Stimulated activated naive CD8-positive, alpha-beta T cell treated with anti-CD3 and anti-CD28 coated beads, Interleukin-15, Interleukin-2, amounts not matched to agents 100 ng/mL and 50 ng/mL, for 24 hours (primary cell): Measurements from ENCODE around the gene CHRNE.
"Not testable (repeated sequence)": the region's sequence is repeated elsewhere in the genome, so short reads cannot be mapped to it uniquely, and the experiment has no call there.

Experiments used
- H3K27ac Mint-ChIP-seq: one replicate; pipeline ENCODE4 v1.8.0; 2021; ENCODE audit warnings: mild to moderate bottlenecking, mixed read lengths
- H3K27me3 Mint-ChIP-seq: one replicate; pipeline ENCODE4 v1.8.0; 2021; ENCODE audit warnings: mixed read lengths
- H3K36me3 Mint-ChIP-seq: one replicate; pipeline ENCODE4 v1.8.0; 2021; ENCODE audit warnings: low read depth, mixed read lengths
- H3K4me1 Mint-ChIP-seq: one replicate; pipeline ENCODE4 v1.8.0; 2021; ENCODE audit warnings: low read depth, mixed read lengths
- H3K4me3 Mint-ChIP-seq: one replicate; pipeline ENCODE4 v1.8.0; 2021; ENCODE audit warnings: mild to moderate bottlenecking, mixed read lengths
- H3K9me3 Mint-ChIP-seq: one replicate; pipeline ENCODE4 v1.8.0; 2021; ENCODE audit warnings: mixed read lengths

CHRNE gene

GRCh38 chr17:4863321-4863720 is 39.6 kb downstream of the CHRNE start:
- Mint-ChIP-seq H3K4me1 (peaks cover 3% of the 10 kb centered on the region), H3K9me3 (no peaks in the 10 kb centered on the region), H3K27me3 (no peaks in the 10 kb centered on the region), H3K4me3 (no peak overlapping the region), H3K36me3 (peaks cover 4% of the 10 kb centered on the region), H3K27ac (no peak overlapping the region)

- Mint-ChIP-seq H3K36me3 (peaks cover 4% of the 10 kb centered on the region), H3K27ac (no peak overlapping the region), H3K4me3 (no peak overlapping the region), H3K27me3 (no peaks in the 10 kb centered on the region), H3K4me1 (peaks cover 3% of the 10 kb centered on the region), H3K9me3 (no peaks in the 10 kb centered on the region)
These were observed 40.2 kb downstream of the CHRNE start for GRCh38 chr17:4862720-4863119.

GRCh38 chr17:4861052-4861451 is 41.8 kb downstream of the CHRNE start:
- H3K36me3 Mint-ChIP-seq: peaks cover 12% of the 10 kb centered on the region
- H3K4me3 Mint-ChIP-seq: no peak overlapping the region
- H3K9me3 Mint-ChIP-seq: no peaks in the 10 kb centered on the region
- no peak overlapping the region for H3K27ac Mint-ChIP-seq
- H3K27me3 Mint-ChIP-seq: no peaks in the 10 kb centered on the region
- H3K4me1 Mint-ChIP-seq: peaks cover 3% of the 10 kb centered on the region

- Mint-ChIP-seq H3K4me3 (no peak overlapping the region), H3K27ac (no peak overlapping the region), H3K9me3 (no peaks in the 10 kb centered on the region), H3K4me1 (peaks cover 3% of the 10 kb centered on the region), H3K27me3 (no peaks in the 10 kb centered on the region), H3K36me3 (peaks cover 14% of the 10 kb centered on the region)
These were observed 42.2 kb downstream of the CHRNE start for GRCh38 chr17:4860651-4861050.

- H3K4me1 Mint-ChIP-seq: peaks cover 3% of the 10 kb centered on the region
- no peaks in the 10 kb centered on the region for H3K9me3 Mint-ChIP-seq
- H3K27ac Mint-ChIP-seq: no peak overlapping the region
- peaks cover 14% of the 10 kb centered on the region for H3K36me3 Mint-ChIP-seq
- no peak overlapping the region for H3K4me3 Mint-ChIP-seq
- no peaks in the 10 kb centered on the region for H3K27me3 Mint-ChIP-seq
These were observed 42.9 kb downstream of the CHRNE start for GRCh38 chr17:4859816-4860625.

- Mint-ChIP-seq H3K36me3 (peaks cover 14% of the 10 kb centered on the region), H3K27ac (no peak overlapping the region), H3K4me1 (peaks cover 3% of the 10 kb centered on the region), H3K4me3 (no peak overlapping the region), H3K27me3 (no peaks in the 10 kb centered on the region), H3K9me3 (no peaks in the 10 kb centered on the region)
These were observed 44.0 kb downstream of the CHRNE start for GRCh38 chr17:4858882-4859260.

GRCh38 chr17:4858068-4858881 is 44.6 kb downstream of the CHRNE start:
- peaks cover 14% of the 10 kb centered on the region for H3K36me3 Mint-ChIP-seq
- no peak overlapping the region for H3K4me3 Mint-ChIP-seq
- no peaks in the 10 kb centered on the region for H3K27me3 Mint-ChIP-seq
- H3K4me1 Mint-ChIP-seq: peaks cover 3% of the 10 kb centered on the region
- no peaks in the 10 kb centered on the region for H3K9me3 Mint-ChIP-seq
- no peak overlapping the region for H3K27ac Mint-ChIP-seq

- peaks cover 15% of the 10 kb centered on the region for H3K36me3 Mint-ChIP-seq
- H3K27ac Mint-ChIP-seq, H3K27me3 Mint-ChIP-seq, H3K9me3 Mint-ChIP-seq, H3K4me1 Mint-ChIP-seq, H3K4me3 Mint-ChIP-seq: not testable (repeated sequence)
These were observed 45.6 kb downstream of the CHRNE start for GRCh38 chr17:4857347-4857746.

GRCh38 chr17:4856937-4857314 is 46.0 kb downstream of the CHRNE start:
- Mint-ChIP-seq H3K4me1 (peaks cover 9% of the 10 kb centered on the region), H3K9me3 (peaks cover 5% of the 10 kb centered on the region), H3K36me3 (peaks cover 20% of the 10 kb centered on the region), H3K27me3 (no peaks in the 10 kb centered on the region), H3K4me3 (no peak overlapping the region), H3K27ac (no peak overlapping the region)

- H3K4me3 Mint-ChIP-seq: no peak overlapping the region
- H3K4me1 Mint-ChIP-seq: peaks cover 10% of the 10 kb centered on the region
- H3K9me3 Mint-ChIP-seq: peaks cover 6% of the 10 kb centered on the region
- H3K36me3 Mint-ChIP-seq: peaks cover 21% of the 10 kb centered on the region
- no peaks in the 10 kb centered on the region for H3K27me3 Mint-ChIP-seq
- no peak overlapping the region for H3K27ac Mint-ChIP-seq
These were observed 46.5 kb downstream of the CHRNE start for GRCh38 chr17:4856271-4856936.

- Mint-ChIP-seq H3K4me3 (no peak overlapping the region), H3K27ac (no peak overlapping the region), H3K36me3 (peaks cover 20% of the 10 kb centered on the region), H3K4me1 (peaks cover 10% of the 10 kb centered on the region), H3K27me3 (peaks cover 3% of the 10 kb centered on the region), H3K9me3 (peaks cover 6% of the 10 kb centered on the region)
These were observed 48.7 kb downstream of the CHRNE start for GRCh38 chr17:4854111-4854681.

GRCh38 chr17:4853208-4853671 is 49.7 kb downstream of the CHRNE start:
- H3K4me1 Mint-ChIP-seq: peaks cover 7% of the 10 kb centered on the region
- H3K4me3 Mint-ChIP-seq: no peak overlapping the region
- H3K9me3 Mint-ChIP-seq: peaks cover 6% of the 10 kb centered on the region
- peaks cover 3% of the 10 kb centered on the region for H3K27me3 Mint-ChIP-seq
- peaks cover 20% of the 10 kb centered on the region for H3K36me3 Mint-ChIP-seq
- no peak overlapping the region for H3K27ac Mint-ChIP-seq

GRCh38 chr17:4852567-4853207 is 50.2 kb downstream of the CHRNE start:
- peaks cover 3% of the 10 kb centered on the region for H3K27me3 Mint-ChIP-seq
- H3K4me1 Mint-ChIP-seq: peaks cover 7% of the 10 kb centered on the region
- H3K27ac Mint-ChIP-seq: peak overlapping the region; percentile 63
- H3K4me3 Mint-ChIP-seq: peak overlapping the region; percentile 24
- H3K36me3 Mint-ChIP-seq: peaks cover 20% of the 10 kb centered on the region
- peaks cover 6% of the 10 kb centered on the region for H3K9me3 Mint-ChIP-seq

- Mint-ChIP-seq H3K27me3 (peaks cover 3% of the 10 kb centered on the region), H3K27ac (no peak overlapping the region), H3K36me3 (peaks cover 13% of the 10 kb centered on the region), H3K4me3 (no peak overlapping the region), H3K9me3 (peaks cover 6% of the 10 kb centered on the region), H3K4me1 (peaks cover 7% of the 10 kb centered on the region)
These were observed 51.8 kb downstream of the CHRNE start for GRCh38 chr17:4851084-4851483.
